Upper lobe of left lung (tissue), 4 donors: ENCODE measurements around the gene RNF213.
"Not testable (repeated sequence)": the region's sequence is repeated elsewhere in the genome, so short reads cannot be mapped to it uniquely, and the experiment has no call there.

Experiments
- EP300 ChIP-seq, 4 donors: sonication (generic); formaldehyde crosslinking; IDR thresholded peaks; one replicate each; pipeline ENCODE4 v1.5.1; 2017; ENCODE audit warnings: antibody characterized with exemption in 4 of 4, control low read depth in 2 of 4
- TF ChIP-seq, protein P1 (sequence below), 6 experiments: fragments of 450-650 bp in 4 of 6; fragments of 200-600 bp in 2 of 6; sonication (generic) in 2 of 6; IDR thresholded peaks; one replicate each; pipeline ENCODE4 v1.5.1; 2016 to 2019; ENCODE audit warnings: antibody characterized with exemption in 6 of 6

DNA sequence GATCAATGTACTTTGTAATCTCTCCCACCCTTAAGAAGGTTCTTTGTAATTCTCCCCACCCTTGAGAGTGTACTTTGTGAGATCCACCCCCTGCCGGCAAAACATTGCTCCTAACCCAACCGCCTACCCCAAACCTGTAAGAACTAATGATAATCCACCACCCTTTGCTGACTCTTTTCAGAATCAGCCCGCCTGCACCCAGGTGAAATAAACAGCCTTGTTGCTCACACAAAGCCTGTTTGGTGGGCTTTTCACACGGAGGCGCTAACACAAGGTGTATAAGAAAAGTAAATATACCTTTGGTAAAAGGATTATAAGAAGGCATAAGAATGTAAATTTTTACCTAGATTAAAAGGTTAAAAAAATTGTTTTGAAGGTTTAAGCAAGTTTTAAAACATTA lies 147.3 kb downstream of the RNF213 start:
- not testable (repeated sequence) for TF ChIP-seq EP300 (IDR thresholded peaks at IDR 0.05)
- TF ChIP-seq, protein P1, sequence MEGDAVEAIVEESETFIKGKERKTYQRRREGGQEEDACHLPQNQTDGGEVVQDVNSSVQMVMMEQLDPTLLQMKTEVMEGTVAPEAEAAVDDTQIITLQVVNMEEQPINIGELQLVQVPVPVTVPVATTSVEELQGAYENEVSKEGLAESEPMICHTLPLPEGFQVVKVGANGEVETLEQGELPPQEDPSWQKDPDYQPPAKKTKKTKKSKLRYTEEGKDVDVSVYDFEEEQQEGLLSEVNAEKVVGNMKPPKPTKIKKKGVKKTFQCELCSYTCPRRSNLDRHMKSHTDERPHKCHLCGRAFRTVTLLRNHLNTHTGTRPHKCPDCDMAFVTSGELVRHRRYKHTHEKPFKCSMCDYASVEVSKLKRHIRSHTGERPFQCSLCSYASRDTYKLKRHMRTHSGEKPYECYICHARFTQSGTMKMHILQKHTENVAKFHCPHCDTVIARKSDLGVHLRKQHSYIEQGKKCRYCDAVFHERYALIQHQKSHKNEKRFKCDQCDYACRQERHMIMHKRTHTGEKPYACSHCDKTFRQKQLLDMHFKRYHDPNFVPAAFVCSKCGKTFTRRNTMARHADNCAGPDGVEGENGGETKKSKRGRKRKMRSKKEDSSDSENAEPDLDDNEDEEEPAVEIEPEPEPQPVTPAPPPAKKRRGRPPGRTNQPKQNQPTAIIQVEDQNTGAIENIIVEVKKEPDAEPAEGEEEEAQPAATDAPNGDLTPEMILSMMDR (IDR thresholded peaks at IDR 0.05), result not testable (repeated sequence)
